RWPE2 (cell line): ENCODE data around the gene DUSP8.

Experiments
- ATAC-seq: fragments of 200-7000 bp; cut with Tn5 transposase; 3 replicates; pipeline ENCODE4 v1.9.1; 2021; ENCODE audit warnings: low read depth
- DNase-seq: peaks from one replicate; pipeline ENCODE4 v3.0.0-alpha.2; 2020; ENCODE audit warnings: low spot score
- H3K27ac ChIP-seq: fragments of 450-650 bp; 2 replicates; pipeline ENCODE4 v1.5.1; 2017; ENCODE audit warnings: mild to moderate bottlenecking; ENCODE audit not compliant: poor library complexity, severe bottlenecking
- H3K27me3 ChIP-seq: fragments of 250-450 bp; sonication (Bioruptor Pico); 2 replicates; pipeline ENCODE4 v1.5.1; 2021; ENCODE audit warnings: mild to moderate bottlenecking, moderate library complexity; ENCODE audit not compliant: insufficient read depth, poor library complexity, severe bottlenecking
- H3K36me3 ChIP-seq: fragments of 250-450 bp; sonication (Bioruptor Pico); 2 replicates; pipeline ENCODE4 v1.5.1; 2020; ENCODE audit warnings: low read depth, mild to moderate bottlenecking, moderate library complexity
- H3K4me1 ChIP-seq: fragments of 250-450 bp; sonication (Bioruptor Pico); 2 replicates; pipeline ENCODE4 v1.5.1; 2021; ENCODE audit warnings: mild to moderate bottlenecking, moderate library complexity; ENCODE audit not compliant: insufficient read depth, poor library complexity, severe bottlenecking
- H3K4me3 ChIP-seq: fragments of 250-450 bp; sonication (Bioruptor Pico); 2 replicates; pipeline ENCODE4 v1.5.1; 2021; ENCODE audit warnings: mild to moderate bottlenecking, moderate library complexity; ENCODE audit not compliant: severe bottlenecking
- H3K9me3 ChIP-seq: fragments of 250-450 bp; sonication (Bioruptor Pico); 2 replicates; pipeline ENCODE4 v1.5.1; 2021; ENCODE audit warnings: mild to moderate bottlenecking, moderate library complexity; ENCODE audit not compliant: severe bottlenecking
- TF ChIP-seq, protein P1 (sequence below): fragments of 450-650 bp; IDR thresholded peaks from one replicate; pipeline ENCODE4 v1.5.1; 2017; ENCODE audit warnings: mild to moderate bottlenecking, moderate library complexity; ENCODE audit not compliant: poor library complexity, severe bottlenecking

Gene DUSP8

GRCh38 chr11:1540074-1540473, 32.0 kb downstream of the DUSP8 start:
- ATAC-seq (no peak), DNase-seq (no peak)
- Histone ChIP-seq H3K9me3 (no peaks in the 10 kb centered on the region), H3K36me3 (no peaks in the 10 kb centered on the region), H3K27me3 (peaks cover 2% of the 10 kb centered on the region), H3K4me3 (no peak overlapping the region), H3K4me1 (no peaks in the 10 kb centered on the region), H3K27ac (no peak overlapping the region)
- TF ChIP-seq, protein P1, sequence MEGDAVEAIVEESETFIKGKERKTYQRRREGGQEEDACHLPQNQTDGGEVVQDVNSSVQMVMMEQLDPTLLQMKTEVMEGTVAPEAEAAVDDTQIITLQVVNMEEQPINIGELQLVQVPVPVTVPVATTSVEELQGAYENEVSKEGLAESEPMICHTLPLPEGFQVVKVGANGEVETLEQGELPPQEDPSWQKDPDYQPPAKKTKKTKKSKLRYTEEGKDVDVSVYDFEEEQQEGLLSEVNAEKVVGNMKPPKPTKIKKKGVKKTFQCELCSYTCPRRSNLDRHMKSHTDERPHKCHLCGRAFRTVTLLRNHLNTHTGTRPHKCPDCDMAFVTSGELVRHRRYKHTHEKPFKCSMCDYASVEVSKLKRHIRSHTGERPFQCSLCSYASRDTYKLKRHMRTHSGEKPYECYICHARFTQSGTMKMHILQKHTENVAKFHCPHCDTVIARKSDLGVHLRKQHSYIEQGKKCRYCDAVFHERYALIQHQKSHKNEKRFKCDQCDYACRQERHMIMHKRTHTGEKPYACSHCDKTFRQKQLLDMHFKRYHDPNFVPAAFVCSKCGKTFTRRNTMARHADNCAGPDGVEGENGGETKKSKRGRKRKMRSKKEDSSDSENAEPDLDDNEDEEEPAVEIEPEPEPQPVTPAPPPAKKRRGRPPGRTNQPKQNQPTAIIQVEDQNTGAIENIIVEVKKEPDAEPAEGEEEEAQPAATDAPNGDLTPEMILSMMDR = no peak

GRCh38 chr11:1538153-1538552, 33.9 kb downstream of the DUSP8 start:
- no peaks in the 10 kb centered on the region for H3K4me1 ChIP-seq
- no peak for ATAC-seq
- H3K27me3 ChIP-seq = no peaks in the 10 kb centered on the region
- H3K27ac ChIP-seq = no peak overlapping the region
- TF ChIP-seq, protein P1 = no peak
- H3K4me3 ChIP-seq = no peak overlapping the region
- no peak for DNase-seq
- no peaks in the 10 kb centered on the region for H3K9me3 ChIP-seq
- no peaks in the 10 kb centered on the region for H3K36me3 ChIP-seq

DNA sequence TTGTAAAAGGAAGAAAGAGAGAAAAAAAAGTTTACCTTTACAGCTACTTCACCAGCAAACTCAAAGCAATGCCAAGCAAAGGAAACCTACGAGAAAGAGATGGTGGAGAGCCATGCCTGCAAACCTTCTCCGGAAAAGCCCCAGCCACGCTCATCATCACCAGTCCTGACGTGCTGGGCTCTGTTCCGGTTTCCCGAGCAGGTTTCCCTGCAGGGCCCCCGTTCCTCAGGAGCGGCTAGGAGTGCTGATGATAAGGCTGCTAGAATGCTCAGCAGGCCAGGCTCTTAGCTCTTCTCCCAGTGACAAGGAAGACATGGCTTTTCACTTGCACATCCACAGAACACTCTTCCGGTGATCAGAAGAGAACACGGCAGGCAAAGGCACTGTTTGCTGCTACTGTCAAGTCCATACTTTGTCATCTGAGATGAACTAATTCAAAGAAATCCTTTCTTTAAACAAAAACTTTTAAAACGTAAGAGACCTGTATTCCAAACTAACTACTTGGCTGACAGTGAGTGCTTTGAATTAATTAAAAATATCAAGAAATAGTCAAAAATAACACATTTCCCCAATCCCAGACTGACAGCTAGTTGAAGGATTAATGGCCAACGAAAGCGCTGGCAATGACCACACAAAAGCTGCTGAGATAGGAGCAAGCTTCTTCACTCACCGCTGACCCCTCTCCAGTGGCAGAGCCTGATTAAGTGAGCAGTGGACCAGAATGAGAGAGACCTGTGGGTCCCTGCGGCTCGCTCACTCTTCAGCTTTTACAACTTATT, 35.8 kb downstream of the DUSP8 start:
- Histone ChIP-seq H3K4me1 (peaks cover 12% of the 10 kb centered on the region), H3K4me3 (no peak overlapping the region), H3K36me3 (no peaks in the 10 kb centered on the region), H3K27ac (no peak overlapping the region), H3K9me3 (no peaks in the 10 kb centered on the region), H3K27me3 (no peaks in the 10 kb centered on the region)
- TF ChIP-seq, protein P1 = no peak
- ATAC-seq = no peak
- no peak for DNase-seq

- DNase-seq (no peak), ATAC-seq (no peak)
- no peaks in the 10 kb centered on the region for H3K9me3 ChIP-seq
- H3K27me3 ChIP-seq = no peaks in the 10 kb centered on the region
- TF ChIP-seq, protein P1 = no peak
- H3K27ac ChIP-seq = no peak overlapping the region
- peaks cover 12% of the 10 kb centered on the region for H3K4me1 ChIP-seq
- H3K4me3 ChIP-seq = no peak overlapping the region
- H3K36me3 ChIP-seq = no peaks in the 10 kb centered on the region
Measured at GRCh38 chr11:1534682-1535081, 37.4 kb downstream of the DUSP8 start.

- Histone ChIP-seq H3K4me1 (peaks cover 12% of the 10 kb centered on the region), H3K4me3 (no peak overlapping the region), H3K27me3 (no peaks in the 10 kb centered on the region), H3K27ac (no peak overlapping the region), H3K9me3 (no peaks in the 10 kb centered on the region), H3K36me3 (no peaks in the 10 kb centered on the region)
- no peak for DNase-seq
- no peak for ATAC-seq
- TF ChIP-seq, protein P1 = no peak
Measured at GRCh38 chr11:1534171-1534570, 37.9 kb downstream of the DUSP8 start.
